Measurements from ENCODE around the gene DLK1. TPM values are rescaled to one million over a fixed set of nuclear protein-coding genes. Genes with fewer than 3 reads are reported as not detected.

DLK1 gene
- total RNA-seq, 1 experiment from 2014 or later = 3.3 TPM

DNA sequence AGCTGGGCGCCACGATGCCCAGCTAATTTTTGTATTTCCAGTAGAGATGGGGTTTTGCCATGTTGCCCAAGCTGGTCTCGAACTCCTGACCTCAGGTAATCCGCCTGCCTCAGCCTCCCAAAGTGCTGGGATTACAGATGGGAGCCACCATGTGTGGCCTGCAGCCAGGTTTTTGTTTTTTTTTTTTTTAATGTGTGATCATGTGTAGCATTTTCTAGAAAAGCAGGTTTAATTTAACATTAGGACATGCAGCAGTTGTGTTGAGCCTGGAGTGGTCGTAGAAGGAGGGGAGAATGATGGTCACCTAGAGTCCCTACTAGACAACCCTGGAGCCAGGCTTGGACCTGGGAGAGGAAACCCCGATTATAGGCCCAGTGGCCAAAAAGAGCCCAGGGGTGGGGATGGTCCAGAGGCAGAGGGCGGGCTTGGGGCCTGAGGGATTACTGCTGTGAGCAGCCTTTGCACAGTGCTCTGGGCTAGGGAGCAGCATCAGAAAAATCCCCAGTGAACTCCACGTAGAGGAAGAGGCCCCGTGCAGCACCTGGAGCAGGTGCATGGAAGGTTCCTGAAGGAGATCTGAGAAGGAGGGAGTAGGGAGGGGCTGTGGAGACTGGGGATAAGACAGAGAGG is 13.6 kb downstream of the DLK1 start:
- DNase-seq (ENCODE audit: low spot score) (no peak), ATAC-seq (no peak)
- Mint-ChIP-seq H3K4me1 (no peaks in the 10 kb centered on the region), H3K9me3 (peaks cover 12% of the 10 kb centered on the region), H3K27me3 (ENCODE audit: low read depth) (no peaks in the 10 kb centered on the region), H3K36me3 (no peaks in the 10 kb centered on the region), H3K27ac (no peak overlapping the region), H3K4me3 (no peak overlapping the region)
- ChIA-PET CTCF (no interaction called here), POLR2A (no interaction called here)
- TF ChIP-seq CREB1 (CRISPR knock-in tag; IDR thresholded peaks at IDR 0.05) (no peak), MYBL2 (CRISPR knock-in tag; IDR thresholded peaks at IDR 0.05) (no peak), GTF2I (CRISPR knock-in tag; conservative IDR thresholded peaks at IDR 0.05) (no peak)
- TF ChIP-seq, protein P1, sequence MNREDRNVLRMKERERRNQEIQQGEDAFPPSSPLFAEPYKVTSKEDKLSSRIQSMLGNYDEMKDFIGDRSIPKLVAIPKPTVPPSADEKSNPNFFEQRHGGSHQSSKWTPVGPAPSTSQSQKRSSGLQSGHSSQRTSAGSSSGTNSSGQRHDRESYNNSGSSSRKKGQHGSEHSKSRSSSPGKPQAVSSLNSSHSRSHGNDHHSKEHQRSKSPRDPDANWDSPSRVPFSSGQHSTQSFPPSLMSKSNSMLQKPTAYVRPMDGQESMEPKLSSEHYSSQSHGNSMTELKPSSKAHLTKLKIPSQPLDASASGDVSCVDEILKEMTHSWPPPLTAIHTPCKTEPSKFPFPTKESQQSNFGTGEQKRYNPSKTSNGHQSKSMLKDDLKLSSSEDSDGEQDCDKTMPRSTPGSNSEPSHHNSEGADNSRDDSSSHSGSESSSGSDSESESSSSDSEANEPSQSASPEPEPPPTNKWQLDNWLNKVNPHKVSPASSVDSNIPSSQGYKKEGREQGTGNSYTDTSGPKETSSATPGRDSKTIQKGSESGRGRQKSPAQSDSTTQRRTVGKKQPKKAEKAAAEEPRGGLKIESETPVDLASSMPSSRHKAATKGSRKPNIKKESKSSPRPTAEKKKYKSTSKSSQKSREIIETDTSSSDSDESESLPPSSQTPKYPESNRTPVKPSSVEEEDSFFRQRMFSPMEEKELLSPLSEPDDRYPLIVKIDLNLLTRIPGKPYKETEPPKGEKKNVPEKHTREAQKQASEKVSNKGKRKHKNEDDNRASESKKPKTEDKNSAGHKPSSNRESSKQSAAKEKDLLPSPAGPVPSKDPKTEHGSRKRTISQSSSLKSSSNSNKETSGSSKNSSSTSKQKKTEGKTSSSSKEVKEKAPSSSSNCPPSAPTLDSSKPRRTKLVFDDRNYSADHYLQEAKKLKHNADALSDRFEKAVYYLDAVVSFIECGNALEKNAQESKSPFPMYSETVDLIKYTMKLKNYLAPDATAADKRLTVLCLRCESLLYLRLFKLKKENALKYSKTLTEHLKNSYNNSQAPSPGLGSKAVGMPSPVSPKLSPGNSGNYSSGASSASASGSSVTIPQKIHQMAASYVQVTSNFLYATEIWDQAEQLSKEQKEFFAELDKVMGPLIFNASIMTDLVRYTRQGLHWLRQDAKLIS (CRISPR knock-in tag; IDR thresholded peaks at IDR 0.05; ENCODE audit: borderline replicate concordance) = no peak

DNA sequence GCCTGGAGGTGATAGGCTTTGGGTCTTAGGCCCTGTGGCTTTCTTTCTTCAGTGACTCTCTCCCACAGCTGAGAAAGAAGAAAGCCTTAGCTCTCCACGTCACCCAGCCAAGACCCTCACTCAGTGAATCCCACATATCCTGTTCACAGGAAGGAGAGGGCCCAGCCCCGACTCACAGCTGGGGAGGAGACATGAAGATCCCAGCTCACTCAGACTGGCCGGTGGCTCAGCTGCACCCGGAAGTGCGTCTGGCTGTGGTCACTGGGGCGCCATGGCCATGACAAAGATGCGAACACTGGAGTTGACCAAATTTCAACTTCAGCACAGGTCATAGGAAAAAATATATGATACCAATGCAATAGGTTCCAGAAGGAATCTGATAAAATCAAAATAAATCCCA is 14.2 kb downstream of the DLK1 start:
- Mint-ChIP-seq H3K4me3 (no peak overlapping the region), H3K36me3 (no peaks in the 10 kb centered on the region), H3K4me1 (no peaks in the 10 kb centered on the region), H3K9me3 (peaks cover 12% of the 10 kb centered on the region), H3K27ac (no peak overlapping the region), H3K27me3 (ENCODE audit: low read depth) (no peaks in the 10 kb centered on the region)
- ChIA-PET POLR2A (no interaction called here), CTCF (no interaction called here)
- TF ChIP-seq, protein P2, sequence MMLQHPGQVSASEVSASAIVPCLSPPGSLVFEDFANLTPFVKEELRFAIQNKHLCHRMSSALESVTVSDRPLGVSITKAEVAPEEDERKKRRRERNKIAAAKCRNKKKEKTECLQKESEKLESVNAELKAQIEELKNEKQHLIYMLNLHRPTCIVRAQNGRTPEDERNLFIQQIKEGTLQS (CRISPR knock-in tag; conservative IDR thresholded peaks at IDR 0.05) = no peak
- TF ChIP-seq CREM (CRISPR knock-in tag; IDR thresholded peaks at IDR 0.05) (no peak), ESRRA (CRISPR knock-in tag; IDR thresholded peaks at IDR 0.05; ENCODE audit: borderline replicate concordance) (no peak), ZNF219 (CRISPR knock-in tag; IDR thresholded peaks at IDR 0.05; ENCODE audit: borderline replicate concordance) (no peak)
- TF ChIP-seq, protein P3, sequence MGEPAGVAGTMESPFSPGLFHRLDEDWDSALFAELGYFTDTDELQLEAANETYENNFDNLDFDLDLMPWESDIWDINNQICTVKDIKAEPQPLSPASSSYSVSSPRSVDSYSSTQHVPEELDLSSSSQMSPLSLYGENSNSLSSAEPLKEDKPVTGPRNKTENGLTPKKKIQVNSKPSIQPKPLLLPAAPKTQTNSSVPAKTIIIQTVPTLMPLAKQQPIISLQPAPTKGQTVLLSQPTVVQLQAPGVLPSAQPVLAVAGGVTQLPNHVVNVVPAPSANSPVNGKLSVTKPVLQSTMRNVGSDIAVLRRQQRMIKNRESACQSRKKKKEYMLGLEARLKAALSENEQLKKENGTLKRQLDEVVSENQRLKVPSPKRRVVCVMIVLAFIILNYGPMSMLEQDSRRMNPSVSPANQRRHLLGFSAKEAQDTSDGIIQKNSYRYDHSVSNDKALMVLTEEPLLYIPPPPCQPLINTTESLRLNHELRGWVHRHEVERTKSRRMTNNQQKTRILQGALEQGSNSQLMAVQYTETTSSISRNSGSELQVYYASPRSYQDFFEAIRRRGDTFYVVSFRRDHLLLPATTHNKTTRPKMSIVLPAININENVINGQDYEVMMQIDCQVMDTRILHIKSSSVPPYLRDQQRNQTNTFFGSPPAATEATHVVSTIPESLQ (CRISPR knock-in tag; IDR thresholded peaks at IDR 0.05) = no peak
- ATAC-seq (no peak), DNase-seq (ENCODE audit: low spot score) (no peak)

DNA sequence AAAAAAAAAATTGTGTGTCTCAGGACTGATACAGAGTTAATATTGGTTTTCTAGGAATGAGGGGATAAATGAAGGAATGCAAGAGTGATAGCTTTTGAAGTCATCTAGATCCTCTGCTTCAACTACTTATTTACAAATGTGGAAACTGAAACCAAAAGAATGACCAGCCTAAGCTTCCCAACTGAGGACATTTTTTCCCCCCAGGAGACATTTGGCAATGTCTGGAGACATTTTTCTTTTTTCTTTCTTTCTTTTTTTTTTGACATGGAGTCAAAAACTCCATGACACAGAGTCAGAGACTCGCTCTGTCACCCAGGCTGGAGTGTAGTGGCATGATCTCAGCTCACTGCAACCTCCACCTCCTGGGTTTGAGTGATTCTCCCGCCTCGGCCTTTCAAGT is 15.3 kb downstream of the DLK1 start:
- no peak for ATAC-seq
- Mint-ChIP-seq H3K4me1 (no peaks in the 10 kb centered on the region), H3K4me3 (no peak overlapping the region), H3K27ac (no peak overlapping the region), H3K36me3 (no peaks in the 10 kb centered on the region), H3K27me3 (ENCODE audit: low read depth) (no peaks in the 10 kb centered on the region), H3K9me3 (peaks cover 12% of the 10 kb centered on the region)
- ChIA-PET POLR2A (no interaction called here), CTCF (no interaction called here)
- TF ChIP-seq ZBTB21 (CRISPR knock-in tag; IDR thresholded peaks at IDR 0.05; ENCODE audit: borderline replicate concordance) = no peak
- TF ChIP-seq RELA (CRISPR knock-in tag; IDR thresholded peaks at IDR 0.05; ENCODE audit: borderline replicate concordance) = no peak
- no peak for TF ChIP-seq ELF4 (CRISPR knock-in tag; IDR thresholded peaks at IDR 0.05; ENCODE audit: low read depth)
- TF ChIP-seq, protein P4, sequence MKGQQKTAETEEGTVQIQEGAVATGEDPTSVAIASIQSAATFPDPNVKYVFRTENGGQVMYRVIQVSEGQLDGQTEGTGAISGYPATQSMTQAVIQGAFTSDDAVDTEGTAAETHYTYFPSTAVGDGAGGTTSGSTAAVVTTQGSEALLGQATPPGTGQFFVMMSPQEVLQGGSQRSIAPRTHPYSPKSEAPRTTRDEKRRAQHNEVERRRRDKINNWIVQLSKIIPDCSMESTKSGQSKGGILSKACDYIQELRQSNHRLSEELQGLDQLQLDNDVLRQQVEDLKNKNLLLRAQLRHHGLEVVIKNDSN (CRISPR knock-in tag; IDR thresholded peaks at IDR 0.05) = no peak
- TF ChIP-seq, protein P5, sequence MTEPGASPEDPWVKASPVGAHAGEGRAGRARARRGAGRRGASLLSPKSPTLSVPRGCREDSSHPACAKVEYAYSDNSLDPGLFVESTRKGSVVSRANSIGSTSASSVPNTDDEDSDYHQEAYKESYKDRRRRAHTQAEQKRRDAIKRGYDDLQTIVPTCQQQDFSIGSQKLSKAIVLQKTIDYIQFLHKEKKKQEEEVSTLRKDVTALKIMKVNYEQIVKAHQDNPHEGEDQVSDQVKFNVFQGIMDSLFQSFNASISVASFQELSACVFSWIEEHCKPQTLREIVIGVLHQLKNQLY (CRISPR knock-in tag; IDR thresholded peaks at IDR 0.05) = no peak
- no peak for TF ChIP-seq ZNF423 (CRISPR knock-in tag; IDR thresholded peaks at IDR 0.05)
- TF ChIP-seq ATF1 (CRISPR knock-in tag; IDR thresholded peaks at IDR 0.05) = no peak
- TF ChIP-seq, protein P6, sequence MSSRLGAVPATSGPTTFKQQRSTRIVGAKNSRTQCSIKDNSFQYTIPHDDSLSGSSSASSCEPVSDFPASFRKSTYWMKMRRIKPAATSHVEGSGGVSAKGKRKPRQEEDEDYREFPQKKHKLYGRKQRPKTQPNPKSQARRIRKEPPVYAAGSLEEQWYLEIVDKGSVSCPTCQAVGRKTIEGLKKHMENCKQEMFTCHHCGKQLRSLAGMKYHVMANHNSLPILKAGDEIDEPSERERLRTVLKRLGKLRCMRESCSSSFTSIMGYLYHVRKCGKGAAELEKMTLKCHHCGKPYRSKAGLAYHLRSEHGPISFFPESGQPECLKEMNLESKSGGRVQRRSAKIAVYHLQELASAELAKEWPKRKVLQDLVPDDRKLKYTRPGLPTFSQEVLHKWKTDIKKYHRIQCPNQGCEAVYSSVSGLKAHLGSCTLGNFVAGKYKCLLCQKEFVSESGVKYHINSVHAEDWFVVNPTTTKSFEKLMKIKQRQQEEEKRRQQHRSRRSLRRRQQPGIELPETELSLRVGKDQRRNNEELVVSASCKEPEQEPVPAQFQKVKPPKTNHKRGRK (CRISPR knock-in tag; IDR thresholded peaks at IDR 0.05; ENCODE audit: borderline replicate concordance) = no peak
- no peak for TF ChIP-seq ZNF232 (CRISPR knock-in tag; IDR thresholded peaks at IDR 0.05)
- no peak for TF ChIP-seq ZNF416 (CRISPR knock-in tag; IDR thresholded peaks at IDR 0.05)
- TF ChIP-seq NFE2L1 (CRISPR knock-in tag; IDR thresholded peaks at IDR 0.05) = no peak
- TF ChIP-seq NR3C1 (CRISPR knock-in tag; conservative IDR thresholded peaks at IDR 0.05; ENCODE audit: low read depth) = no peak
- no peak for DNase-seq (ENCODE audit: low spot score)
